Measurements from ENCODE around the gene KCNAB1.

DNA sequence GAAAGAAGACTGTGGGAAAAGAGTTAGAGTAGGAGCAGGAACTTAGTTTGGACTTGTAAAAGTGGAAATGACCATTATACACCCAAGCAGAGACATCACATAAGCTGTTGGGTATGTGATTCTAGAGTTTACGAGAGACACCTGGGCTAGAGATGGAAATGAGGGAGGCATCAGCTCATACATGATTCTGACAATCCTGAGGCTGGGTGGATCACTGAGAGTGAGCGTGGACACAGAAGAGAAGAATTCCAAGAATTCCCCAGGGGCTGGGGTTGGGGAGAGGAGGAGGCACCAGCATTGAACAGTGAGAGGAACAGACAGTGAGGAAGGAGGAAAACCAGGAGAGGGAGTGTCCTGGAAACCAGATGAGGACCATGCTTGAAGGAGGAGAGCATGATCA lies 113.5 kb downstream of the KCNAB1 start:
- no peak for TF ChIP-seq POLR2A (IDR thresholded peaks at IDR 0.05; ENCODE audit: low read length)
- no peak for TF ChIP-seq GATA1 (IDR thresholded peaks at IDR 0.05; ENCODE audit: low read depth, low read length)

Data from erythroblast (primary cell).